ENCODE results near the gene LSM8. TPM values are rescaled to one million over a fixed set of nuclear protein-coding genes. Genes with fewer than 3 reads are reported as not detected.

Gene LSM8
- total and polyA plus RNA-seq, 2 of the 8 experiments (the other 6 are each of a cell fraction or from before 2014, with no cell fraction given): 36.9 to 51.0 TPM

GRCh38 chr7:118194571-118194970 is 10.6 kb downstream of the LSM8 start:
- Histone ChIP-seq H2BK15ac (ENCODE audit: low read length) (no peak overlapping the region), H3K56ac (replicated peaks; ENCODE audit: insufficient read length, low read depth, low read length) (no peak overlapping the region), H3K9me3 (ENCODE audit: insufficient read depth in 2 of 2, low read depth in 1 of 2, low read length in 1 of 2) (no peaks in the 10 kb centered on the region), H4K91ac (replicated peaks; ENCODE audit: insufficient read length, low read length) (no peak overlapping the region), H2AFZ (ENCODE audit: low read length) (no peak overlapping the region), H2BK5ac (ENCODE audit: low read depth, low read length) (no peak overlapping the region), H3K36me3 (ENCODE audit: control insufficient read depth in 2 of 4, insufficient read depth in 4 of 4, low read length in 3 of 4) (peaks cover 0 to 29% (median 7%) of the 10 kb centered on the region in 4 experiments; a peak in 4 of 8 replicates), H2BK20ac (ENCODE audit: low read length) (no peak overlapping the region), H3K4me1 (replicated peaks in 1 of 4; ENCODE audit: control insufficient read depth in 3 of 4, insufficient read depth in 4 of 4, low read length in 3 of 4) (no peaks in the 10 kb centered on the region), H3K4ac (replicated peaks; ENCODE audit: insufficient read length, low read depth, low read length) (no peak overlapping the region), H2BK12ac (ENCODE audit: low read depth, low read length) (no peak overlapping the region), H3K23me2 (ENCODE audit: low read depth, low read length) (no peaks in the 10 kb centered on the region), H3K79me2 (ENCODE audit: control insufficient read depth in 1 of 2, insufficient read depth in 2 of 2, low read length in 2 of 2) (no peaks in the 10 kb centered on the region), H3K4me2 (ENCODE audit: insufficient read depth in 1 of 2, low read depth in 2 of 2, low read length in 2 of 2) (no peak overlapping the region), H2BK120ac (replicated peaks; ENCODE audit: low read depth, low read length) (no peak overlapping the region), H3K18ac (ENCODE audit: extremely low read depth, low read length) (no peak overlapping the region), H3K14ac (ENCODE audit: insufficient read length) (no peak overlapping the region), H2AK5ac (ENCODE audit: low read depth, low read length) (no peak overlapping the region), H3K79me1 (ENCODE audit: low read depth, low read length) (no peaks in the 10 kb centered on the region), H3K4me3 (ENCODE audit: extremely low read depth in 1 of 4, insufficient read depth in 2 of 4, low read depth in 3 of 4, low read length in 4 of 4) (no peak overlapping the region), H4K5ac (ENCODE audit: insufficient read length, low read depth, low read length) (no peak overlapping the region), H3K27ac (ENCODE audit: low read depth, low read length) (no peak overlapping the region), H3K9ac (replicated peaks in 1 of 4; ENCODE audit: extremely low read depth in 1 of 4, low read depth in 3 of 4, low read length in 3 of 4) (no peak overlapping the region), H4K8ac (ENCODE audit: extremely low read depth, insufficient read depth, low read length) (no peak overlapping the region), H3K27me3 (replicated peaks in 1 of 4; ENCODE audit: control insufficient read depth in 3 of 4, extremely low read depth in 1 of 4, insufficient read depth in 3 of 4, low read length in 3 of 4) (no peaks in the 10 kb centered on the region), H3K23ac (ENCODE audit: insufficient read length) (no peak overlapping the region), H4K20me1 (replicated peaks in 1 of 2; ENCODE audit: control insufficient read depth in 1 of 2, insufficient read depth in 2 of 2, low read length in 2 of 2) (no peaks in the 10 kb centered on the region)
- FAIRE-seq (no peak), DNase-seq (ENCODE audit: low read depth in 1 of 2, low spot score in 2 of 2) (no peak)
- ChIA-PET POLR2A (ENCODE audit: partially characterized antibody) (interaction anchor here (0.7 to 1.2 kb wide), 2 partner anchors 9 to 343 kb away, joined by 3 to 5 read pairs; no protein-coding TSS in a partner anchor), CTCF (ENCODE audit: partially characterized antibody) (interaction anchor here (0.6 to 2.2 kb wide), 9 partner anchors 10 to 711 kb away, joined by 3 to 9 read pairs (median 4); no protein-coding TSS in a partner anchor)
- TF ChIP-seq EGR1 (IDR thresholded peaks at IDR 0.05; ENCODE audit: borderline replicate concordance, low read depth, low read length) (no peak), TAF7 (optimal IDR thresholded peaks at IDR 0.05; ENCODE audit: borderline replicate concordance, low read depth, low read length) (no peak), SIX5 (IDR thresholded peaks at IDR 0.05; ENCODE audit: low read depth, low read length) (no peak), MAX (IDR thresholded peaks at IDR 0.05) (no peak), TBP (IDR thresholded peaks at IDR 0.05; ENCODE audit: low read depth, low read length) (no peak), ASH2L (IDR thresholded peaks at IDR 0.05; ENCODE audit: low read length) (no peak), SP4 (IDR thresholded peaks at IDR 0.05; ENCODE audit: low read length) (no peak), TCF12 (IDR thresholded peaks at IDR 0.05; ENCODE audit: low read depth, low read length) (no peak), TEAD4 (IDR thresholded peaks at IDR 0.05; ENCODE audit: low read depth, low read length) (no peak), ATF3 (IDR thresholded peaks at IDR 0.05; ENCODE audit: insufficient read depth, low read depth, low read length) (no peak), EZH2 (IDR thresholded peaks at IDR 0.05; ENCODE audit: low read depth, low read length, severe bottlenecking) (no peak), CHD1 (IDR thresholded peaks at IDR 0.05; ENCODE audit: low read depth, low read length) (no peak)
- 90% methylated on average over 2 of the region's 2 CpGs; no CpG with 5 or more reads in 1 of the 2 experiments for WGBS, 2 experiments (ENCODE audit: extremely low coverage in 1 of 2, insufficient coverage in 1 of 2, insufficient read length in 1 of 2, insufficient replicate concordance in 2 of 2, low coverage in 1 of 2, low lambda C conversion rate in 2 of 2, missing lambda C conversion rate in 1 of 2)

Data from H1 (cell line).